ENCODE results near the gene FRMD6.

The FRMD6 gene

GRCh38 chr14:51616724-51617409, 34.8 kb upstream of the FRMD6 start:
- no peak for TF ChIP-seq CTCF (IDR thresholded peaks at IDR 0.05; ENCODE audit: borderline replicate concordance, insufficient read depth, low read depth, low read length)
- H3K4me3 ChIP-seq (ENCODE audit: low read depth, low read length) = no peak overlapping the region

DNA sequence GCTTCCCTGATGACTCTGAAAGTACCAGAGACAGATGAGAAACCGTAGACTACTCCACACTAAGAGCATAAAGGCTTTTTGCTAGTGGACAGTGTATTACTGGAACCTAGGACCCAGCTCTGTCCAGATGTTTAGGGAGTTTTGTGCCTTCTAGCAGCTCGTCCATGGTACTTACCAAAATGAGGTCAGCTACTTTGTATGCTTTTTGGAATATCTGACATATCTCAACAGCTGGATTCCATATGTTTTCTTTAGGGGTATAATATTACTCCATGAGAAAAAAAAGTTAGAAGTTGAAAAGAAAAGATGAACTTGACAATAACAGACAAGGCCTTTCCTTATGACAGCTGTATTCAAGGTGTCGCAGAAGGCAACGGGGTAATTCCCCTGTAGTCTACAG, 32.1 kb upstream of the FRMD6 start:
- H3K4me3 ChIP-seq (ENCODE audit: low read depth, low read length) = no peak overlapping the region
- no peak for TF ChIP-seq CTCF (IDR thresholded peaks at IDR 0.05; ENCODE audit: borderline replicate concordance, insufficient read depth, low read depth, low read length)

GRCh38 chr14:51620056-51620455, 31.7 kb upstream of the FRMD6 start:
- H3K4me3 ChIP-seq (ENCODE audit: low read depth, low read length) = no peak overlapping the region
- no peak for TF ChIP-seq CTCF (IDR thresholded peaks at IDR 0.05; ENCODE audit: borderline replicate concordance, insufficient read depth, low read depth, low read length)

- TF ChIP-seq CTCF (IDR thresholded peaks at IDR 0.05; ENCODE audit: borderline replicate concordance, insufficient read depth, low read depth, low read length) = no peak
- no peak overlapping the region for H3K4me3 ChIP-seq (ENCODE audit: low read depth, low read length)
These were observed 30.1 kb upstream of the FRMD6 start for GRCh38 chr14:51621654-51622053.

- TF ChIP-seq CTCF (IDR thresholded peaks at IDR 0.05; ENCODE audit: borderline replicate concordance, insufficient read depth, low read depth, low read length) = no peak
- no peak overlapping the region for H3K4me3 ChIP-seq (ENCODE audit: low read depth, low read length)
These were observed 29.3 kb upstream of the FRMD6 start for GRCh38 chr14:51622376-51622775.

GRCh38 chr14:51624955-51625569, 26.6 kb upstream of the FRMD6 start:
- H3K4me3 ChIP-seq (ENCODE audit: low read depth, low read length) = no peak overlapping the region
- no peak for TF ChIP-seq CTCF (IDR thresholded peaks at IDR 0.05; ENCODE audit: borderline replicate concordance, insufficient read depth, low read depth, low read length)

- TF ChIP-seq CTCF (IDR thresholded peaks at IDR 0.05; ENCODE audit: borderline replicate concordance, insufficient read depth, low read depth, low read length) = no peak
- no peak overlapping the region for H3K4me3 ChIP-seq (ENCODE audit: low read depth, low read length)
These were observed 25.5 kb upstream of the FRMD6 start for GRCh38 chr14:51626185-51626584.

Data from GM12875 (cell line).